ENCODE measurements around the gene HPCAL1.

Gene HPCAL1

DNA sequence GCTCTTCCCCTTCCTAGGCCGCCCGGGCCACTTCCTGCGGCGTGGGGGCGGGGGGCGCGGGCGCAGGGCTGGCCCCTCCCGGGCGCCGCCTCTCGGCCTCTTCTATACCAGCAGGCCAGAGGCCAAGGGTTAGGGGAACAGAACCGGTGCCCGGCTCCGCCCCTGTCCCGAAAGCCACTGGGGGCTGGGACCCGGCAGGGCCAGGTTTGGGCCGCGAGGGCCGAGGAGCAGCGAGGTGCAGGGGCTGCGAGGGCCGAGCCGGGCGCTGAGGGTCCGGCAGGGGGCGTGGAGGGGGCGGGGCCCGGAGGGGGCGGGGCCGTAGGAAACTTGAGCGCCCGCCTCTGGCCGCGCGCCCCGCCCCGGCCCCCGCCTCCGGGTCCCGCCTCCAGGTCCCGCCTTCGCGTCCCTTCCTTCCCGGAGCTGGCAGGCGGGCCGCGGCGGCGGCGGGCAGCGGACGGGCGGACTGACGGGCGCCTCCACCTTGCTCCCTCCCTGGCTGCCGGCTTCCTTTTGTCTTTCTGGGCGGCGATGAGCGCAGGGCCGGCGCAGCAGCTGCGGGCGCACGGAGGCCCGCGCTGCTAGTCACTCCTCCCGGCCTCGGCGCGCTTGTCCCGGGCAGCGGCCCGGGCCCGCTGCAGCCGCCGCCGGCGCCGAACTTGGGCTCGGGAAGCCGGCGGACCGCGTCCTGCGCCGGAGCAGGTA lies at the start of gene HPCAL1:
Gene HPCAL1 (plus strand): TSS at position 426 of the 702 bp plus-strand sequence. CDS start 116,854 bp downstream, outside the sequence.
- DNase-seq (ENCODE audit: low read depth), result no peak
- peak within 1 kb of the TSS; percentile 87 for H3K4me3 ChIP-seq (ENCODE audit: control insufficient read depth, low read depth, low read length)
- TF ChIP-seq, protein P1, sequence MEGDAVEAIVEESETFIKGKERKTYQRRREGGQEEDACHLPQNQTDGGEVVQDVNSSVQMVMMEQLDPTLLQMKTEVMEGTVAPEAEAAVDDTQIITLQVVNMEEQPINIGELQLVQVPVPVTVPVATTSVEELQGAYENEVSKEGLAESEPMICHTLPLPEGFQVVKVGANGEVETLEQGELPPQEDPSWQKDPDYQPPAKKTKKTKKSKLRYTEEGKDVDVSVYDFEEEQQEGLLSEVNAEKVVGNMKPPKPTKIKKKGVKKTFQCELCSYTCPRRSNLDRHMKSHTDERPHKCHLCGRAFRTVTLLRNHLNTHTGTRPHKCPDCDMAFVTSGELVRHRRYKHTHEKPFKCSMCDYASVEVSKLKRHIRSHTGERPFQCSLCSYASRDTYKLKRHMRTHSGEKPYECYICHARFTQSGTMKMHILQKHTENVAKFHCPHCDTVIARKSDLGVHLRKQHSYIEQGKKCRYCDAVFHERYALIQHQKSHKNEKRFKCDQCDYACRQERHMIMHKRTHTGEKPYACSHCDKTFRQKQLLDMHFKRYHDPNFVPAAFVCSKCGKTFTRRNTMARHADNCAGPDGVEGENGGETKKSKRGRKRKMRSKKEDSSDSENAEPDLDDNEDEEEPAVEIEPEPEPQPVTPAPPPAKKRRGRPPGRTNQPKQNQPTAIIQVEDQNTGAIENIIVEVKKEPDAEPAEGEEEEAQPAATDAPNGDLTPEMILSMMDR (IDR thresholded peaks at IDR 0.05; ENCODE audit: control insufficient read depth, insufficient read depth, low read depth, low read length, missing control alignments), result peak; percentile 34

DNA sequence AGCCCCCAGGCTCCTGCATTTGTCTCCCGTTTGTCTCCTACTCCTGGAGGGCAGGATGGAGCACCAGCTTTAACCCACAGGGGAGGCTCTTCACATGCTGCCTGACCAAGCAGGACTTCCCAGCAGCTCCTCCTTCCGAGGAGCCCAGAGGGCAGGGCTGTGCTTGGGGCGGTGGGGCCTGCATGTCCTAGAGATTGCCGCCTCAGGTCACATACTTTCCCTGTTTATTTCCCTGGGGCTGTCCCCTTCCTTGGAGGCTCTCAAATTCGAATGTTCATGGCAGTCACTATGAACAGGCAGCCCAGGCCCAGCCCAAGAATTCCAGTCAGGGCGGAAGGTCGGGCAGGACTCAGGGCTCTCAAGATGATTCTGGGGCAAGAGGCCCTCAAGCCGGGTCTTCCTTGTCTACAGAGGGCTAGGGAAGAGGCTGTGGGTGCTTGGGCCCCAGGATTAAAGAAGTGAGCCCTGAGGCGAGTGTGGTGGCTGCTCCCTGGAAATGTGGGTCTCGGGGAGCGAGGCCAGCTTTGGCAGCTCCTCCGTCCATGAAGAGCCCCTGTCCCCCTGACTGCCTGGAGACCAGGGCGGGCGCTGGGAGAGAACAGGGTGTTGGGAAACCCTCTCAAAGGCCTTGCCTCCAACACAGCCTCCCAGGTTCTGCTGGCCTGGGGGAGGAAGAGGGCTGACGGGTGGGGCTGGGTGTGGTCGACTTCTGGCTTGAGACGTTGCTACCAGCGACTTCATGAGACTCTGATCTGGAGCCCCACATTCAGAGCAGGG lies 48.9 kb upstream of the HPCAL1 start:
- H3K4me3 ChIP-seq (ENCODE audit: control insufficient read depth, low read depth, low read length), result no peak overlapping the region
- TF ChIP-seq, protein P1 (IDR thresholded peaks at IDR 0.05; ENCODE audit: control insufficient read depth, insufficient read depth, low read depth, low read length, missing control alignments), result no peak
- DNase-seq (ENCODE audit: low read depth), result no peak

DNA sequence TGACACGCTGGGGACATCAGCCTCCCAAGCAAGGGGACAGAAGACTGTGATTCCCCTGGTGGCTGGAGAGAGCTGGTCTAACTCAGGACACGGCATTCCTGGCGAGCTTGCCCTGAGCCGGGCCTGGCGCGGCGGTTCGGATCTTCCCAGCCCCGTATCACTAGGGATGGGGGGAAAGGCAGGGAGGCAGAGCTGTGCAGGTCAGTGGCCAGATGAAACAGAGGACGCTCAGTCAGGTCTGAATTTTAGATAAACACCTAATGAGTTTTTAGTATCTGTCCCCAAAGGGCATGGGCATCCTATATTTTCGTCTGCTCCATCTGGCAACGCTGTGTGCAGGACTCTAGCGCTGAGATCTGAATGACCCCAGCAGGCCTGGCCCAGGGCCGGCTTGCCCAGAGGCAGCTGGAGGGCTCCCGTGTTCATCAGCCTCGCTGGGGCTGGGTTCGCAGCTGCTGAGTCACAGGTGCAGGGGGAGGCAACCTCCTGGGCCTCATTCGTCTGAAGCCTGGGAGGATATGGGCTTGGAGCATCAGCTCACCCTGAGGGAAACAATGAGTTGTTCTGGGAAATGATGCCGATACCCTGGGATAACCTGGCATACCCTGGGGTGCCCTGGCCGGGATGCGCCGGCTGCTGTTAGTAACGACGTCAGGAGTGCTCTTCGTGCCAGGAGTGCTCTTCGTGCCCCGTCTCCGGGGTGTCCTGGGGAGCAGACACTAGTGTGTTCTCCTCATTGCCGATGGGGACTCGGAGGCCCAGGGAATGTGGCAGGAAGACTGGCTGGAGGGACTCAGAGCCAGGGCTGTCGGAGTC lies 48.1 kb upstream of the HPCAL1 start:
- TF ChIP-seq, protein P1 (IDR thresholded peaks at IDR 0.05; ENCODE audit: control insufficient read depth, insufficient read depth, low read depth, low read length, missing control alignments), result no peak
- no peak for DNase-seq (ENCODE audit: low read depth)

DNA sequence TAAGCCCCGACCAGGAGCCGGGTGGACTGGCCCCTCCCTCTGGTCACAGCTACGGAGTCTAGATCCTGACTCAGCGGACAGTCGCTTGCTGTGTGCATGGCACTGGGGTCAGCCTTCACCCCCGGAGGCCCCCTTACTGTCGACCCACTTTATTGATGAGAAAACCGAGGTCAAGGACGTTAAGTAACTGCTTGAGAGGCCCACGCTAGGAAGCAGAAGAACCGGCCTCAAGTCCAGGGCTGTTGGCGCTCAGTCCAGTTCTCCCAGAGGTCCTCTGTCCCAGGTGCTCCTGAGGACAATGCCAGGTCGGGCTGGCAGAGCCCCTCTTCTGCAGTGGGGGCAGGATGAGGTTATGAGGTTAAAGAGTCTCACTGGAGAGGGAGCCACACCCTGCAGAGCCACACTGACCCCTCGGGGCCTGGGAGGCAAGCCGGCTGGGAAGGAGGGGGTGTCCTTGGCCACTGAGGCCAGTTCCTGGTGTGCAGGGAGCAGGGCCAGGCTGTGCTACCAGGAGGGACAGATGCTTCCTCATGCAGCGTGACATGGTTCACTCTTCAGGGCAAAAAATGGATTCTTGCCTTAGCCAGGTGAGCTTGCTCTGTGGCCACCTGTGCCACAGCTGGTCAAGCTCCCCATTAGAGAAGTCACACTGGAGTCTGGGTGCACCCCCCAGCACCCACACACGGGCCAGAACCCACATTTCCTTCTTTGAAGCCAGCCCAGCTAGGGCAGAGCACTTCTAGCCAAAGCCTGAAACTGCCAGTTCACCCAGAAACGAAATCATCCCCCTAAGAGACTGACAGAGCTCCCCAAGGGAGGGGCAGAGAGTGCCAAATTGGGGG lies 47.3 kb upstream of the HPCAL1 start:
- no peak overlapping the region for H3K4me3 ChIP-seq (ENCODE audit: control insufficient read depth, low read depth, low read length)
- TF ChIP-seq, protein P1 (IDR thresholded peaks at IDR 0.05; ENCODE audit: control insufficient read depth, insufficient read depth, low read depth, low read length, missing control alignments), result no peak
- no peak for DNase-seq (ENCODE audit: low read depth)

More for the DNA sequence above, 48.1 kb upstream of the HPCAL1 start:
- H3K4me3 ChIP-seq (ENCODE audit: control insufficient read depth, low read depth, low read length), result no peak overlapping the region

DNA sequence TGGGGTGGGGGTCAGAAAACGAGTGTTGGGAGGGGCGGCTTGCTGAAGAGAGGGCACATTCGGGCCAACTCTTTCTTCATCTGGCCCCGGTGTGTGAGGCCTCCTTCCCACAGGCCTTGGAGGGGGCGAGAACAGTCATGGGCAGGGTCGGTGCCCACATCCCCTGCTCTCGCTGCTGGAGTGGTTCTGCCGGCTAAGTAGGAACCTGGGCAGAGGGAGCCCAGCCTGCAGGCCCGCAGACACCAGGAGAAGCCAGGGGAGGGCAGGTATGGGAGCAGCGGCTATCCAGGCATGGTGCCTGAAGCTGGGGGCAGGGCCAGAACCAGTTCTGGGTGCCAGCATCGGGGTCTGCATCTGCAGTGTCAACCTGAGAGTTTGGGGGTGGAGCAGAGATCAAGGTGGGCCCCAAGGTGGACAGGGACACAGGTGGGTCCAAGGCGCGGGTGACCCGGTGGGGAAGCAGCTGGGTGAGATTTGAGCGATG lies 46.6 kb upstream of the HPCAL1 start:
- DNase-seq (ENCODE audit: low read depth), result no peak
- no peak overlapping the region for H3K4me3 ChIP-seq (ENCODE audit: control insufficient read depth, low read depth, low read length)
- TF ChIP-seq, protein P1 (IDR thresholded peaks at IDR 0.05; ENCODE audit: control insufficient read depth, insufficient read depth, low read depth, low read length, missing control alignments), result no peak
